HG03280 (cell line): ENCODE measurements around the gene RCL1.

Experiments used
- ATAC-seq: cut with Tn5 transposase; IDR thresholded peaks from one replicate; pipeline ENCODE4 v1.9.1; 2021; ENCODE audit warnings: mild to moderate bottlenecking, moderate library complexity; ENCODE audit not compliant: unreplicated experiment

RCL1 gene

GRCh38 chr9:4837261-4838188 lies 44.8 kb downstream of the RCL1 start:
- ATAC-seq, result no peak

GRCh38 chr9:4838189-4838546 lies 45.4 kb downstream of the RCL1 start:
- ATAC-seq, result no peak

GRCh38 chr9:4839470-4839912 lies 46.7 kb downstream of the RCL1 start:
- no peak for ATAC-seq

- ATAC-seq, result no peak
These were observed 47.3 kb downstream of the RCL1 start for GRCh38 chr9:4840018-4840417.

GRCh38 chr9:4842213-4842612 lies 49.5 kb downstream of the RCL1 start:
- ATAC-seq, result no peak

GRCh38 chr9:4842734-4843133 lies 50.0 kb downstream of the RCL1 start:
- no peak for ATAC-seq

GRCh38 chr9:4844056-4844838 lies 51.5 kb downstream of the RCL1 start:
- no peak for ATAC-seq

- ATAC-seq, result no peak
These were observed 56.6 kb downstream of the RCL1 start for GRCh38 chr9:4849369-4849768.

GRCh38 chr9:4850603-4851310 lies 58.0 kb downstream of the RCL1 start:
- no peak for ATAC-seq

- ATAC-seq, result no peak
These were observed 59.7 kb downstream of the RCL1 start for GRCh38 chr9:4852419-4852818.

GRCh38 chr9:4854265-4854590 lies 61.5 kb downstream of the RCL1 start:
- no peak for ATAC-seq

- no peak for ATAC-seq
These were observed 63.1 kb downstream of the RCL1 start for GRCh38 chr9:4855841-4856240.

GRCh38 chr9:4857163-4857810 lies 64.5 kb downstream of the RCL1 start:
- ATAC-seq, result no peak

GRCh38 chr9:4859035-4859434 lies 66.3 kb downstream of the RCL1 start:
- no peak for ATAC-seq

GRCh38 chr9:4860383-4860782 lies 67.6 kb downstream of the RCL1 start:
- no peak for ATAC-seq

GRCh38 chr9:4861145-4861544 lies 68.4 kb downstream of the RCL1 start:
- ATAC-seq, result no peak

GRCh38 chr9:4861736-4862451 lies 69.2 kb downstream of the RCL1 start:
- ATAC-seq, result no peak

- no peak for ATAC-seq
These were observed 69.9 kb downstream of the RCL1 start for GRCh38 chr9:4862506-4863250.

GRCh38 chr9:4864234-4864661 lies 71.5 kb downstream of the RCL1 start:
- ATAC-seq, result no peak

GRCh38 chr9:4864698-4865097 lies 72.0 kb downstream of the RCL1 start:
- ATAC-seq, result no peak
